Glutamatergic neuron (in vitro differentiated cells): ENCODE measurements around the gene ULK4. TPM values are rescaled to one million over a fixed set of nuclear protein-coding genes. Genes with fewer than 3 reads are reported as not detected.

Experiments
- DNase-seq: peaks from one replicate; pipeline ENCODE4 v3.0.0; 2022
- H3K27ac Mint-ChIP-seq: one replicate; pipeline ENCODE4 v1.8.0; 2020; ENCODE audit warnings: mild to moderate bottlenecking, mixed read lengths, inconsistent platforms; ENCODE audit not compliant: unreplicated experiment
- H3K27me3 Mint-ChIP-seq: one replicate; pipeline ENCODE4 v1.8.0; 2020; ENCODE audit warnings: mild to moderate bottlenecking, moderate library complexity, mixed read lengths, inconsistent platforms; ENCODE audit not compliant: unreplicated experiment
- H3K36me3 Mint-ChIP-seq: one replicate; pipeline ENCODE4 v1.8.0; 2020; ENCODE audit warnings: mild to moderate bottlenecking, mixed read lengths, inconsistent platforms; ENCODE audit not compliant: unreplicated experiment
- H3K4me1 Mint-ChIP-seq: one replicate; pipeline ENCODE4 v1.8.0; 2020; ENCODE audit warnings: mild to moderate bottlenecking, low read depth, mixed read lengths, inconsistent platforms; ENCODE audit not compliant: unreplicated experiment
- H3K4me3 Mint-ChIP-seq: one replicate; pipeline ENCODE4 v1.8.0; 2020; ENCODE audit warnings: mild to moderate bottlenecking, mixed read lengths, inconsistent platforms; ENCODE audit not compliant: unreplicated experiment
- H3K9me3 Mint-ChIP-seq: one replicate; pipeline ENCODE4 v1.8.0; 2020; ENCODE audit warnings: mild to moderate bottlenecking, moderate library complexity, mixed read lengths, inconsistent platforms; ENCODE audit not compliant: unreplicated experiment
- total RNA-seq: library from RNA; stranded (reverse); fragmentation: NEBNext Ultra II Directional; extraction: Animal tissue kit (Norgen Biotek cat#: 25700); gene quantifications from one replicate; pipeline ENCODE4 v1.2.1, GENCODE V29; 2021; ENCODE audit not compliant: unreplicated experiment
- TF ChIP-seq, protein P1 (sequence below): fragments of 200-600 bp; sonication (generic); IDR thresholded peaks from one replicate; pipeline ENCODE4 v1.5.0; 2021; ENCODE audit not compliant: partially characterized antibody, unreplicated experiment

The ULK4 gene
- total RNA-seq, 1 donor from 2014 or later = 9.7 TPM

DNA sequence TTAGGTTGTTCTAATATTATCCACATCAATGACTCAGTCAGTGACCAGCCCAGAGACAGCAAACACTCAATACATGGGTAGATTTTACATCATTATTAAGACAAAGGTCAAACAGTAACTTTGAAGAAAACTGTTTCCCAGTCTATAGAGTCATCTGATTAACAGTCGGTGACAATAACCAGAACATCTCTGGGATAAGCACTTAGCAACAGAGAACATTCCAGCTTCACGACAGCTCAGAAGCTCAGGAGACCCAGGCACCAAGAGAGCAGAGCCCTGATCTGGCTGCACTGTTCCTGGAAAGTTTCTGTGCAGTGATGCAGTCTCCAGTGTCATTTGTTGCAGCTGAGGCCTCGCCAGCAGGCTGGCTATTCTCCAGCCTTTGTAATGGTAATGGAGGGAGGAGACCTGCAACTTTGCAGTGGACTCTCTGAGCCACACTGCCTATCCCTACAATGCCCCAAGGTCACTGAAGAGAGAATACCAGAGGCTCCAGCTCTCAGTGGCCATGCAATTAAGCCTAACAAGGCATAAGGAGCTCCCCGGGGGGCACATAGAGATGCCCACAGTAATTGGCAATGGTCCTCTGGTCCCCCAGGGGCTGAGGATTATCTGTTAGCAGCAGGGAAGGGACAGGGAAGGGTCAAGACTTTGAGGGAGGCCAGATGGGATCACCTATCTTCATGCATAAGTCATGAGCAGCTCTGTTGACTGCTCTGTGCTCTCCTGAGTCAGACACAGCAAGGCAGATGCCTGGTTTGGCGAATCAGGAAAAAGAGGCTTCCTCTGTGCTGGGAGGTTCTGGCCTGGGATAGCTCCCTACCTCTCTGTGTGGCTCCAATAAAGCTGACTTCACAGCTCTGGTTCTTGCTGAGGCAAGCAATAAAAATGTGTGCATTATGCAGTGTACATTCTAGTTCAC, 599.0 kb downstream of the ULK4 start:
- peaks cover 49% of the 10 kb centered on the region for H3K4me1 Mint-ChIP-seq
- peaks cover 17% of the 10 kb centered on the region for H3K9me3 Mint-ChIP-seq
- H3K36me3 Mint-ChIP-seq = peaks cover 14% of the 10 kb centered on the region
- H3K27ac Mint-ChIP-seq = peak overlapping the region; percentile 45
- TF ChIP-seq, protein P1, sequence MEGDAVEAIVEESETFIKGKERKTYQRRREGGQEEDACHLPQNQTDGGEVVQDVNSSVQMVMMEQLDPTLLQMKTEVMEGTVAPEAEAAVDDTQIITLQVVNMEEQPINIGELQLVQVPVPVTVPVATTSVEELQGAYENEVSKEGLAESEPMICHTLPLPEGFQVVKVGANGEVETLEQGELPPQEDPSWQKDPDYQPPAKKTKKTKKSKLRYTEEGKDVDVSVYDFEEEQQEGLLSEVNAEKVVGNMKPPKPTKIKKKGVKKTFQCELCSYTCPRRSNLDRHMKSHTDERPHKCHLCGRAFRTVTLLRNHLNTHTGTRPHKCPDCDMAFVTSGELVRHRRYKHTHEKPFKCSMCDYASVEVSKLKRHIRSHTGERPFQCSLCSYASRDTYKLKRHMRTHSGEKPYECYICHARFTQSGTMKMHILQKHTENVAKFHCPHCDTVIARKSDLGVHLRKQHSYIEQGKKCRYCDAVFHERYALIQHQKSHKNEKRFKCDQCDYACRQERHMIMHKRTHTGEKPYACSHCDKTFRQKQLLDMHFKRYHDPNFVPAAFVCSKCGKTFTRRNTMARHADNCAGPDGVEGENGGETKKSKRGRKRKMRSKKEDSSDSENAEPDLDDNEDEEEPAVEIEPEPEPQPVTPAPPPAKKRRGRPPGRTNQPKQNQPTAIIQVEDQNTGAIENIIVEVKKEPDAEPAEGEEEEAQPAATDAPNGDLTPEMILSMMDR = no peak
- H3K27me3 Mint-ChIP-seq = peaks cover 6% of the 10 kb centered on the region
- DNase-seq = peak; percentile 93
- peak overlapping the region; percentile 14 for H3K4me3 Mint-ChIP-seq

DNA sequence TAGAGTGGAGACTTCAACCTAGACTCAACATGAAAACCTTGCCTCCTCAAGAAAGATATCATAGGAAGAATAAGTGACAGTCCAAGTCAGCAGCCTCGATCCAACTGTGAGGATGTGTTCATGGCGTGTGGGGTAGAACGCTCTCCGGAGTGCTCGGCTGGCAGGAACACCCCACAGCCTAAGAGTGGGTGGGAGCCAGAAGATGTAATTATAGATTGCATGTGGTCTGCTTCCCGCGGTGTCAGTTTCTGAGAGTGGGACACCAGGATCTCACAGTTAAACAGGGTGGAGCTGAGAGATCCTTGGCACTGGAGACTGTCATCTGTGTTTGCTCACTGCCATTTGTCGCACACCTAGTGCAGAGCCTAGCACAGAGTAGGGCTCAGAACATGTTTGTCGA, 604.6 kb downstream of the ULK4 start:
- Mint-ChIP-seq H3K9me3 (peaks cover 7% of the 10 kb centered on the region), H3K27ac (no peak overlapping the region), H3K27me3 (no peaks in the 10 kb centered on the region), H3K4me3 (no peak overlapping the region), H3K36me3 (peaks cover 14% of the 10 kb centered on the region), H3K4me1 (peaks cover 13% of the 10 kb centered on the region)
- DNase-seq = no peak
- TF ChIP-seq, protein P1 = no peak

GRCh38 chr3:41356775-41357174, 605.1 kb downstream of the ULK4 start:
- DNase-seq = no peak
- TF ChIP-seq, protein P1 = no peak
- no peak overlapping the region for H3K27ac Mint-ChIP-seq
- peaks cover 10% of the 10 kb centered on the region for H3K4me1 Mint-ChIP-seq
- no peaks in the 10 kb centered on the region for H3K27me3 Mint-ChIP-seq
- H3K36me3 Mint-ChIP-seq = peaks cover 14% of the 10 kb centered on the region
- H3K4me3 Mint-ChIP-seq = no peak overlapping the region
- H3K9me3 Mint-ChIP-seq = peaks cover 7% of the 10 kb centered on the region

GRCh38 chr3:41352510-41352909, 609.4 kb downstream of the ULK4 start:
- no peaks in the 10 kb centered on the region for H3K4me1 Mint-ChIP-seq
- no peak overlapping the region for H3K4me3 Mint-ChIP-seq
- H3K27me3 Mint-ChIP-seq = no peaks in the 10 kb centered on the region
- no peak for DNase-seq
- TF ChIP-seq, protein P1 = no peak
- no peak overlapping the region for H3K27ac Mint-ChIP-seq
- H3K36me3 Mint-ChIP-seq = no peaks in the 10 kb centered on the region
- H3K9me3 Mint-ChIP-seq = no peaks in the 10 kb centered on the region

DNA sequence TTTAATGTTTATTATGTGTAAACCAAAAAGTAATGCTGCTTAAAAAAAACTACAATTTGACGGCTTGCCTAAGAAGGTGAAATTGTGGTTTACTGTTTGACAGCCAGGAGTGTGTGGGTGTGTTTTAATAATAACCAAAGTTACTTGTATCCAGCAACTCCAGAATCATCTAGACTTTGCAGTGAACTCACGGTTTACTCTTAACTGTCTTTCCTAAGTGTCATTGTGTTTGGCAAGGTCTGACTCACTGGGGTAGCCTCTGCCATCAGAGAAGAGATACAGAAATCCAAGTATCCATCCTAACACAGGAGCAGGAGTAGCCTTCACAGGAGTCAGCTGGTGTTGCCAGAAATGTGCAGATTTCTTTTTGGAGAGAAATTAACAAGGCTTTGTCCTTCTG, 611.5 kb downstream of the ULK4 start:
- Mint-ChIP-seq H3K27ac (no peak overlapping the region), H3K9me3 (no peaks in the 10 kb centered on the region), H3K36me3 (peaks cover 3% of the 10 kb centered on the region), H3K4me1 (no peaks in the 10 kb centered on the region), H3K27me3 (no peaks in the 10 kb centered on the region), H3K4me3 (no peak overlapping the region)
- TF ChIP-seq, protein P1 = no peak
- no peak for DNase-seq
